HepG2 (cell line): Measurements from ENCODE around the gene ROMO1. TPM values are rescaled to one million over a fixed set of nuclear protein-coding genes. Genes with fewer than 3 reads are reported as not detected.

ENCODE experiments used
- ATAC-seq: fragments of 200-7000 bp; cut with Tn5 transposase; 3 replicates; pipeline ENCODE4 v1.9.1; 2020; ENCODE audit warnings: mild to moderate bottlenecking, moderate library complexity
- BruUV-seq: library from RNA; stranded (reverse); fragments of 400-500 nt; replicated peaks from 2 replicates; lab custom pipeline; 2021; lab: Mats Ljungman, UMichigan
- CTCF ChIA-PET: fragments of 300-600 bp; formaldehyde crosslinking; extraction: SDS; loops from one replicate; lab custom pipeline; 2021; ENCODE audit warnings: low total read pairs, inconsistent platforms, low intra/inter-chr PET ratio; lab: Yijun Ruan, JAX
- POLR2A ChIA-PET: fragments of 350-600 bp; sonication (Branson Sonifier 250); formaldehyde crosslinking; loops from one replicate; lab custom pipeline; 2020; ENCODE audit warnings: antibody characterized with exemption, inconsistent platforms; lab: Yijun Ruan, JAX
- DNase-seq: peaks from one replicate; pipeline ENCODE4 v3.0.0-alpha.2; 2015; ENCODE audit warnings: low spot score
- FAIRE-seq: peaks from 3 replicates; lab custom pipeline; 2011; peaks lifted over from hg19 to GRCh38; lab: Jason Lieb, UNC
- H2AFZ ChIP-seq: one replicate; pipeline ENCODE4 v1.6.1; 2011; ENCODE audit warnings: low read length, inconsistent platforms
- H3K27ac ChIP-seq: fragments of 300-600 bp; 3 replicates; pipeline ENCODE4 v1.8.0; 2011; ENCODE audit warnings: mixed run types, mild to moderate bottlenecking, mixed read lengths, low read length, inconsistent platforms; ENCODE audit not compliant: insufficient read depth; ENCODE audit errors: extremely low read length
- H3K27me3 ChIP-seq, 2 experiments: fragments of 200-600 bp in 1 of 2; 2 replicates in 1 of 2; 3 replicates in 1 of 2; pipeline versions ENCODE4 v1.6.0 to v1.8.0; 2011; ENCODE audit warnings: low read length in 2 of 2, mild to moderate bottlenecking in 2 of 2, moderate library complexity in 2 of 2, inconsistent platforms in 1 of 2; ENCODE audit not compliant: insufficient read depth in 2 of 2, control insufficient read depth in 1 of 2
- H3K36me3 ChIP-seq, 2 experiments: fragments of 200-600 bp in 1 of 2; replicated peaks in 1 of 2; 2 replicates in 1 of 2; 3 replicates in 1 of 2; pipeline versions ENCODE4 v1.5.1 to v1.8.0; 2011; ENCODE audit warnings: low read length in 2 of 2, inconsistent platforms in 1 of 2; ENCODE audit not compliant: insufficient read depth in 2 of 2, control insufficient read depth in 1 of 2
- H3K4me1 ChIP-seq: 2 replicates; pipeline ENCODE4 v1.5.1; 2012; ENCODE audit warnings: low read length, inconsistent platforms; ENCODE audit not compliant: insufficient read depth
- H3K4me2 ChIP-seq: 2 replicates; pipeline ENCODE4 v1.6.0; 2011; ENCODE audit warnings: low read depth, low read length, inconsistent platforms
- H3K4me3 ChIP-seq, 3 experiments: fragments of 200-600 bp in 1 of 3; sonication (generic), shearing (Covaris generic) in 1 of 3; replicated peaks in 1 of 3; 2 replicates each; pipeline ENCODE4 v1.5.1; 2011 to 2016; ENCODE audit warnings: low read length in 3 of 3, inconsistent platforms in 2 of 3, low read depth in 2 of 3, mild to moderate bottlenecking in 2 of 3, control low read depth in 1 of 3, mixed read lengths in 1 of 3; ENCODE audit not compliant: insufficient read depth in 1 of 3
- H3K79me2 ChIP-seq: one replicate; pipeline ENCODE4 v1.6.1; 2011; ENCODE audit warnings: low read length, inconsistent platforms; ENCODE audit not compliant: insufficient read depth
- H3K9ac ChIP-seq: 2 replicates; pipeline ENCODE4 v1.6.0; 2011; ENCODE audit warnings: mild to moderate bottlenecking, low read depth, low read length, inconsistent platforms; ENCODE audit not compliant: insufficient read depth
- H3K9me3 ChIP-seq: 2 replicates; pipeline ENCODE4 v1.5.1; 2012; ENCODE audit warnings: mild to moderate bottlenecking, low read length
- H4K20me1 ChIP-seq: 2 replicates; pipeline ENCODE4 v1.6.0; 2011; ENCODE audit warnings: inconsistent platforms, mild to moderate bottlenecking, low read length, moderate library complexity; ENCODE audit not compliant: insufficient read depth
- AFF4 ChIP-seq: sonication (generic); formaldehyde crosslinking; IDR thresholded peaks from 2 replicates; pipeline ENCODE4 v1.4.0; 2020; ENCODE audit warnings: missing genetic modification reagents
- GPBP1L1 ChIP-seq: sonication (generic); formaldehyde crosslinking; IDR thresholded peaks from 2 replicates; pipeline ENCODE4 v1.5.0; 2020; ENCODE audit warnings: mild to moderate bottlenecking, missing genetic modification reagents
- KLF12 ChIP-seq: sonication (generic); formaldehyde crosslinking; IDR thresholded peaks from 2 replicates; pipeline ENCODE4 v1.4.0; 2020; ENCODE audit warnings: missing genetic modification reagents, borderline replicate concordance
- KLF6 ChIP-seq: IDR thresholded peaks from 2 replicates; pipeline ENCODE4 v1.8.0; 2016; ENCODE audit warnings: missing biosample characterization, missing genetic modification reagents
- MLXIP ChIP-seq: sonication (generic); formaldehyde crosslinking; IDR thresholded peaks from 2 replicates; pipeline ENCODE4 v1.9.0; 2021; ENCODE audit warnings: missing genetic modification reagents, borderline replicate concordance
- NBN ChIP-seq: fragments of 450-650 bp; conservative IDR thresholded peaks from 2 replicates; pipeline ENCODE4 v1.6.1; 2017
- PCBP1 ChIP-seq: fragments of 200-400 bp; formaldehyde crosslinking; IDR thresholded peaks from 2 replicates; pipeline ENCODE4 v1.6.1; 2017; ENCODE audit warnings: mild to moderate bottlenecking, low read depth, low read length, borderline replicate concordance
- PREB ChIP-seq: sonication (generic); formaldehyde crosslinking; IDR thresholded peaks from 2 replicates; pipeline ENCODE4 v1.4.0; 2020; ENCODE audit warnings: missing genetic modification reagents
- SIX4 ChIP-seq: sonication (generic); formaldehyde crosslinking; IDR thresholded peaks from 2 replicates; pipeline ENCODE4 v1.4.0; 2020; ENCODE audit warnings: missing genetic modification reagents
- SOX6 ChIP-seq, 2 experiments: fragments of 450-650 bp in 1 of 2; sonication (generic) in 1 of 2; formaldehyde crosslinking in 1 of 2; IDR thresholded peaks; 2 replicates each; pipeline versions ENCODE4 v1.4.0 to v1.6.1; 2017 to 2020; ENCODE audit warnings: antibody characterized with exemption in 1 of 2, mild to moderate bottlenecking in 1 of 2, missing genetic modification reagents in 1 of 2
- ZNF337 ChIP-seq: sonication (generic); formaldehyde crosslinking; IDR thresholded peaks from 2 replicates; pipeline ENCODE4 v1.5.1; 2020; ENCODE audit warnings: missing genetic modification reagents, low read depth, mild to moderate bottlenecking, borderline replicate concordance
- ZNF362 ChIP-seq: sonication (generic); formaldehyde crosslinking; IDR thresholded peaks from 2 replicates; pipeline ENCODE4 v1.4.0; 2020; ENCODE audit warnings: missing genetic modification reagents, mild to moderate bottlenecking, borderline replicate concordance
- WGBS: methylation state at CpG from one replicate; pipeline ENCODE4 v1.1.6; 2017; ENCODE audit warnings: low lambda C conversion rate; 5-methylcytosine and 5-hydroxymethylcytosine counted together
- in situ Hi-C: cut with HindIII; loops from 2 replicates; pipeline ENCODE4 v1.10.0; 2017; ENCODE audit warnings: low pct_unique_long_range_greater_than_20kb; ENCODE audit not compliant: extremely low pct_ligation_motif_present
- intact Hi-C: fragments of 100-400 bp; cut with micrococcal nuclease; formaldehyde crosslinking; loops from one replicate; pipeline ENCODE4 v1.10.0; 2022; ENCODE audit not compliant: unreplicated experiment
- polyA plus RNA-seq, 8 experiments: library from polyadenylated mRNA; depleted of rRNA in 3 of 8; stranded (reverse) in 7 of 8; unstranded in 1 of 8; fragments of >200 nt; fragmentation: Illumina TruSeq in 4 of 8; extraction: Trizol in 4 of 8; gene quantifications; 2 replicates each; pipeline versions ENCODE4 v1.2.1 to v1.2.3, GENCODE V29; 2011 to 2016; ENCODE audit warnings: low read depth in 4 of 8, missing spikeins in 1 of 8, mixed read lengths in 1 of 8; ENCODE audit not compliant: insufficient read depth in 1 of 8
- total RNA-seq, 5 experiments: library from RNA; depleted of rRNA; stranded (reverse); fragments of >200 nt; fragmentation: Illumina TruSeq; extraction: Trizol; gene quantifications; 2 replicates each; pipeline ENCODE4 v1.2.3, GENCODE V29; 2016; ENCODE audit warnings: low read depth in 1 of 5

The ROMO1 gene
- total and polyA plus RNA-seq, 2 of the 13 experiments (the other 11 are each of a cell fraction or from before 2014, with no cell fraction given), result 636 to 755 TPM

GRCh38 chr20:35731862-35732643 is 32.8 kb downstream of the ROMO1 start:
- peaks cover 97% of the 10 kb centered on the region for H4K20me1 ChIP-seq
- CTCF ChIA-PET, result no interaction called here
- no peak for ATAC-seq
- no peak for TF ChIP-seq NBN
- no peak for TF ChIP-seq SIX4 (CRISPR knock-in tag)
- no peak for TF ChIP-seq AFF4
- TF ChIP-seq KLF12 (CRISPR knock-in tag), result no peak
- TF ChIP-seq SOX6 (IDR thresholded peaks at IDR 0.05), result no peak
- no peak for TF ChIP-seq SOX6 (CRISPR knock-in tag; IDR thresholded peaks at IDR 0.05)
- no peak for TF ChIP-seq KLF6 (CRISPR knock-in tag)
- 0 out of 2 replicates have a peak, but pooled peaks have one; percentile 24 for TF ChIP-seq ZNF362 (CRISPR knock-in tag)
- TF ChIP-seq PCBP1, result no peak
- no peak for TF ChIP-seq ZNF337 (CRISPR knock-in tag)
- no peak for TF ChIP-seq PREB
- no peak for TF ChIP-seq MLXIP (CRISPR knock-in tag)
- no peak for TF ChIP-seq GPBP1L1 (CRISPR knock-in tag)

More at GRCh38 chr20:35731862-35732643, 32.8 kb downstream of the ROMO1 start:
- no peak overlapping the region for H3K4me3 ChIP-seq
- no TSS peak for BruUV-seq
- in situ Hi-C loops, result no loop called here
- H3K9me3 ChIP-seq, result no peaks in the 10 kb centered on the region
- no peak for DNase-seq
- POLR2A ChIA-PET, result interaction anchor here (9.2 to 16.7 kb wide), 2 partner anchors 9 to 22 kb away, joined by 211 to 319 read pairs; partner anchors contain the start of genes NFS1, RBM39 and ROMO1
- WGBS, result 96% methylated on average over 24 of the region's 24 CpGs
- H3K27ac ChIP-seq, result no peak overlapping the region
- no peak overlapping the region for H2AFZ ChIP-seq
- H3K4me2 ChIP-seq, result peak overlapping the region; percentile 5; the same call in 1 of the 2 replicates
- peaks cover 94% of the 10 kb centered on the region for H3K79me2 ChIP-seq
- no peaks in the 10 kb centered on the region for H3K27me3 ChIP-seq
- no peak for FAIRE-seq
- H3K4me1 ChIP-seq, result peaks cover 65% of the 10 kb centered on the region
- H3K9ac ChIP-seq, result no peak overlapping the region
- H3K36me3 ChIP-seq, result peaks cover 40 to 93% of the 10 kb centered on the region in 2 experiments
- intact Hi-C loops, result no loop called here
